ENCODE data around the gene TRPV5.

Gene TRPV5

DNA sequence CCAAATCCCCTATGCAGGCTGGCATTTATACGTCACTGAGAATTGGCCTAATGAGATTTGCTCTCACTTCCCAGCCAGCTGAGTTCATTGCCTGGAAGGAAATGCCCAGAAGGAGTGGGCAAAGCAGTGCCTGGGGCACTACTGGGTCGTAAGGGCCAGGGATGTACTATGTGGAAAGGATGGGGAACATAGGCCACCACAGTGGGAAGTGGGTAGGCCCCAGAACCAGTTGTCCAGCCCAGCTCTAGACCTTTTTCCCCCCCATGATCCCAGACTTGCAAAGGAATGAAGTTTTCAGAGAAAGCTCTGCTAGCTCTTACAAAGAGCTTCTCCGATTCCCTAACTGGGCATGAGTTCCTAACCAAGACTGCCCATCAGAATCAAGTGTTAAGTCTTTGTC is 13.9 kb downstream of the TRPV5 start:
- TF ChIP-seq, protein P1, sequence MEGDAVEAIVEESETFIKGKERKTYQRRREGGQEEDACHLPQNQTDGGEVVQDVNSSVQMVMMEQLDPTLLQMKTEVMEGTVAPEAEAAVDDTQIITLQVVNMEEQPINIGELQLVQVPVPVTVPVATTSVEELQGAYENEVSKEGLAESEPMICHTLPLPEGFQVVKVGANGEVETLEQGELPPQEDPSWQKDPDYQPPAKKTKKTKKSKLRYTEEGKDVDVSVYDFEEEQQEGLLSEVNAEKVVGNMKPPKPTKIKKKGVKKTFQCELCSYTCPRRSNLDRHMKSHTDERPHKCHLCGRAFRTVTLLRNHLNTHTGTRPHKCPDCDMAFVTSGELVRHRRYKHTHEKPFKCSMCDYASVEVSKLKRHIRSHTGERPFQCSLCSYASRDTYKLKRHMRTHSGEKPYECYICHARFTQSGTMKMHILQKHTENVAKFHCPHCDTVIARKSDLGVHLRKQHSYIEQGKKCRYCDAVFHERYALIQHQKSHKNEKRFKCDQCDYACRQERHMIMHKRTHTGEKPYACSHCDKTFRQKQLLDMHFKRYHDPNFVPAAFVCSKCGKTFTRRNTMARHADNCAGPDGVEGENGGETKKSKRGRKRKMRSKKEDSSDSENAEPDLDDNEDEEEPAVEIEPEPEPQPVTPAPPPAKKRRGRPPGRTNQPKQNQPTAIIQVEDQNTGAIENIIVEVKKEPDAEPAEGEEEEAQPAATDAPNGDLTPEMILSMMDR (conservative IDR thresholded peaks at IDR 0.05; ENCODE audit: low read length), result no peak
- H3K4me3 ChIP-seq (ENCODE audit: low read length), result no peak overlapping the region
- DNase-seq (ENCODE audit: low read depth), result no peak

DNA sequence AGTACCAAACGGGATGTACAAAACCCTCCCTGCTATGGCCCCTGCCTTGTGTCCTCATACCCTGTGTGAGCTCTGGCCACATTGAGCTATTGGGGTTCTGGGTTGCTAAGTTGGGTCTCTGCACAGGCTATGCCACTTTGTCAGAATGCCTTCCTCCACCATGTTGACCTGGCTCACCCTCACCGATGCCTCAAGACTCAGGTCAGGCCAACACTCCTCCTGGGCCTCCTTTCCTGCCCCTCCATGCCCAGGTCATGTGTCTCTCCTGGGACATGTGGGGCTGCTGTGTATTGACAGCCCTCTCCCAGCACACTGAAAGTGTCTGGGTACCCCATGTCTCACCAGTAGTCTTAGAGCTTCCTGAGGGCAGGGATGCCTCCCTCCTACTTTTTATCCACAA is 14.6 kb downstream of the TRPV5 start:
- H3K4me3 ChIP-seq (ENCODE audit: low read length), result no peak overlapping the region
- TF ChIP-seq, protein P1 (conservative IDR thresholded peaks at IDR 0.05; ENCODE audit: low read length), result no peak
- no peak for DNase-seq (ENCODE audit: low read depth)

DNA sequence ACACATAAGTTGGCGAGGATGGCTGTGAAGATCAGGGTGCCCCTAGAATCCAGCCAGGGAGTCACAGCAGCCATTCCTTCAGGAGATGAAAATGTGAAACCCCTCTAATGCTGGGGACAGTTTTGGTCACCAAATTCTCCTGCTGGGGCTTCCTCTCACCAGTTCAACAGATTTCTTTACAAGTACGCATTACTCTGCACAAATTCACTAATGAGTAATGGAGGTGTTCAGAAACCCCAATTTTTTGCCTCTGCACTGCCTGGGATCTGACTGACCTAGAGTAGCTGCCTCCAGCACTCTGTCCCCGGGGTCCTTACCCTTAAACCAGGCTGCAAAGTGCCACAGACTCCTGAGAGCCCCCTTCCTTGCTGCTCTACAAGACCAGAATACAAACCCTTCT is 16.1 kb downstream of the TRPV5 start:
- TF ChIP-seq, protein P1 (conservative IDR thresholded peaks at IDR 0.05; ENCODE audit: low read length), result no peak
- H3K4me3 ChIP-seq (ENCODE audit: low read length), result no peak overlapping the region
- no peak for DNase-seq (ENCODE audit: low read depth)

DNA sequence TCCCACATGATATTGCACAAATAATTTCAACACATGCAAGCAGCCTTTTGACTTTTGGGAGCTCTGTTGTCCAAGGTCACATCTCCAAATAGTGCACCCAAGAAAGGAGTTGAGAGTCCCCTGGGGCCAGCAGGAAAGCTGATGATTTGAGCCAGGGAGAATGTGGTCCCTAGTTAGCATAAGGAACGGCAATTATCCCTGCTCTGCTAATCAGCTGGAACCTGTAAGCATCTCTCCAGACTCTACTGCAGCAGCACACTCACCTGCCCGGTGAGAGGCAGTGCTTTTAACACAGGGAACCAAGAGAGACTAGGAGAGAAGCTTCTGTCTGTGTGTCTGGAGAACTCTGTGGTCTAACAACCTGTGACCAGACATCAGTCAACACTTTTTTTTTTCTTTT is 17.0 kb downstream of the TRPV5 start:
- H3K4me3 ChIP-seq (ENCODE audit: low read length), result no peak overlapping the region
- DNase-seq (ENCODE audit: low read depth), result no peak
- TF ChIP-seq, protein P1 (conservative IDR thresholded peaks at IDR 0.05; ENCODE audit: low read length), result no peak

DNA sequence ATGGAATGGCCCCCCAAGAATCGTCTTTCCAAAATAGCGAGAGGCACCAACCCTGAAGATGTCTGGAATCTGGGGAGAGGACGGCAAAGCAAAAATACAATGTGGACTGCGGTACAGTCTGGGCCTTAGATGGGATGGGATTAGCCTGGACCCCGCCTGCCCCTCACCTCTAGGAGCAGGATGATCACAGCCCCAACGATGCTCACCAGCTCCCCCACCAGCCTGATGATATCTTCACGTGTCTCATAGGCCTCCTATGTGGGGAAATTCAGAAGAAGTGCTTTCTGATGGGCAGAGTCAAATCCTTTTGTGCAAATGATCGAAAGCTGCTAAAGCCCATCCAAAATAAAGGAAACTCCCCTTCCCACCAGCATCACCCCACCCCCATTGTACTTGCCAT is 18.2 kb downstream of the TRPV5 start:
- TF ChIP-seq, protein P1 (conservative IDR thresholded peaks at IDR 0.05; ENCODE audit: low read length), result no peak
- H3K4me3 ChIP-seq (ENCODE audit: low read length), result no peak overlapping the region
- no peak for DNase-seq (ENCODE audit: low read depth)

DNA sequence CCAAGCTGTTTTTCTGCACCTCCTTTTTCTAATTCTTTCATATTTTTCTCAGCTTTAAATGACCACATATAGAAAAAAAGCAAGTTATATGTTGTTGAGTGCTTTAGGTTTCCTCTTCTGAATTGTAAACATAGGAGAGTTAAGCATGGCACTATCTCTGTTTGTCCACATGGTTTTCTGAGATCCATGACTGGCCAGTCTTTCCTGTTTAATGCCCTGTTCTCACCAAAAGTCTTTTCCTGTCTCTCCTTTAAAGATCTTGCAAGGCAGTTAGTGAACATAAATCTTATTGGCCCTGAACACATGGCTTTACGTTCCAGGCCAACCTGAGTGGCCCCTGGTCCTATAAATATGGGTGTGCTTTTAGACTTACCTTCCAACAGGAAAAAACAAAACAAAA is 19.4 kb downstream of the TRPV5 start:
- TF ChIP-seq, protein P1 (conservative IDR thresholded peaks at IDR 0.05; ENCODE audit: low read length), result no peak
- no peak for DNase-seq (ENCODE audit: low read depth)
- no peak overlapping the region for H3K4me3 ChIP-seq (ENCODE audit: low read length)

DNA sequence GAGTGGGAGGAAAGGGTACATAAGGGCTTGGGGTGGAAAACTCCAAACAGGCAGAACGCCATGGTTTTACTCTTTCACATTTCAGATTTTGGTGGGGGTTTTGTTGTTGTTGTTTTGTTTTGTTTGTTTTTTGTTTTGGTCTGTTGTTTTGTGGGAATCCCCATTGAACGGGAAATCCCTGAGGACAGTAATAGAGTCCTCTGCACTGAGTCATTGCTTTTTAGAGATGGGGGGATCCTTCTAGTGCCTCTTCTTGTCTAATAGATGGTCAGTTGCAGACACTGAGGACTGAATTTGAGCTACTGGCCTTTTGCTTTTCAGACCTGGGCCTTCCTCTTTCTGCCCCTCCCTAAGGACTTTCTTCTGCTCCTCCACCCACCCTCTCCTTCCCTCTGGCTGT is 20.0 kb downstream of the TRPV5 start:
- no peak for DNase-seq (ENCODE audit: low read depth)
- TF ChIP-seq, protein P1 (conservative IDR thresholded peaks at IDR 0.05; ENCODE audit: low read length), result no peak
- H3K4me3 ChIP-seq (ENCODE audit: low read length), result no peak overlapping the region
